Choroid plexus epithelial cell (primary cell): ENCODE data around the gene PLCB2.

ENCODE experiments used
- DNase-seq: peaks from one replicate; pipeline ENCODE4 v3.0.0-alpha.2; 2010; ENCODE audit warnings: low read depth
- H3K4me3 ChIP-seq: 2 replicates; pipeline ENCODE4 v1.5.1; 2011; ENCODE audit warnings: low read depth, mild to moderate bottlenecking, control low read depth, low read length, moderate library complexity
- TF ChIP-seq, protein P1 (sequence below): conservative IDR thresholded peaks from 2 replicates; pipeline ENCODE4 v1.5.1; 2011; ENCODE audit warnings: low read depth, mild to moderate bottlenecking, control low read depth, inconsistent platforms, low read length, moderate library complexity

The PLCB2 gene

DNA sequence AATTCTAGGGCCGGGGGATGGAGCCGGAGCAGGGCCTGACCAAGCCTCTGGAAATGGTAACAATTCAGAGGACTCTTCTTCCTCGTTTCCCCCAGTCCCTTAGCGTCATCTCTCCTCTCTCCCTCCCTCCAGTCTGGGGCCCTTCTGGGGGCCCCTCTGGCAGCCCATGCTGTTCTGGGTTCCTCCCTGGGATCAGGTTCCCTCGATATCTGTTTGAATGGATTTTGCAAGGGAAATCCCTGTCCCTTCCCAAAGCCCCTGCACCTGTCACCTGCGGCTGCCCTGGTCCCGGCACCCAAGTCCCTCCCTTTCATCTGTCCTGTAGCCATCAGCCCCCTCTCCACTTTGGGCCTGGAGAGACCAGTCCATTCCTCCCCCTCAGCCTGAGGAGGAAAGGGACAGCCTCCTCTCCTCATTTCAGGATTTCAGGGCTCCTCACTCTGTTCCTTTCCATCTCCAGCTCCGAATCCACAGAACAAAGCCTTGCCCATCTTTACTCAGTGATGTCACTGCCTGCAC is 1.7 kb upstream of the PLCB2 start:
- TF ChIP-seq, protein P1, sequence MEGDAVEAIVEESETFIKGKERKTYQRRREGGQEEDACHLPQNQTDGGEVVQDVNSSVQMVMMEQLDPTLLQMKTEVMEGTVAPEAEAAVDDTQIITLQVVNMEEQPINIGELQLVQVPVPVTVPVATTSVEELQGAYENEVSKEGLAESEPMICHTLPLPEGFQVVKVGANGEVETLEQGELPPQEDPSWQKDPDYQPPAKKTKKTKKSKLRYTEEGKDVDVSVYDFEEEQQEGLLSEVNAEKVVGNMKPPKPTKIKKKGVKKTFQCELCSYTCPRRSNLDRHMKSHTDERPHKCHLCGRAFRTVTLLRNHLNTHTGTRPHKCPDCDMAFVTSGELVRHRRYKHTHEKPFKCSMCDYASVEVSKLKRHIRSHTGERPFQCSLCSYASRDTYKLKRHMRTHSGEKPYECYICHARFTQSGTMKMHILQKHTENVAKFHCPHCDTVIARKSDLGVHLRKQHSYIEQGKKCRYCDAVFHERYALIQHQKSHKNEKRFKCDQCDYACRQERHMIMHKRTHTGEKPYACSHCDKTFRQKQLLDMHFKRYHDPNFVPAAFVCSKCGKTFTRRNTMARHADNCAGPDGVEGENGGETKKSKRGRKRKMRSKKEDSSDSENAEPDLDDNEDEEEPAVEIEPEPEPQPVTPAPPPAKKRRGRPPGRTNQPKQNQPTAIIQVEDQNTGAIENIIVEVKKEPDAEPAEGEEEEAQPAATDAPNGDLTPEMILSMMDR = no peak
- H3K4me3 ChIP-seq = no peak overlapping the region
- no peak for DNase-seq

GRCh38 chr15:40306908-40307307 is 827 bp downstream of the PLCB2 start:
- no peak for DNase-seq
- no peak overlapping the region for H3K4me3 ChIP-seq
- TF ChIP-seq, protein P1 = no peak

DNA sequence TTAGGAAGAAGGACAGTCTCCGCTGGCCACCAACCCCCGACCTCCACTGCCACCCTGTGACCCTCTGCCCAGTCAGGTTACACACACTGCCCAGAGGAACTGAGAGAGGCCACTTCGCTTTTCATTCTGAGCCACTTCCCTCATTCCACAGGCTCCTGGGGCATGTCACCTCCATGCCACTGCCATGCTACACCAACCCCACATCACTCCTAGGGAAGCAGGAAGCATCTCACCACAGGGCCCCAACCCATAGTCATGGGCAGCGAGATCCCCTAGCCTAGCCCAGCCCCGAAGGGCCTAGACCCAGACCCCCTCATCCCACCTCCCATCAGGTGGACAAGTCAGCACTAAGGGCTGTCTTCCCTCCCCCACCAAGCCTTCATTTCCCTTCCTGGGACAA is 1.4 kb downstream of the PLCB2 start:
- no peak for DNase-seq
- H3K4me3 ChIP-seq = no peak overlapping the region
- TF ChIP-seq, protein P1 = no peak

- TF ChIP-seq, protein P1 = no peak
- no peak overlapping the region for H3K4me3 ChIP-seq
- DNase-seq = no peak
These were observed 2.5 kb downstream of the PLCB2 start for GRCh38 chr15:40305281-40305680.

DNA sequence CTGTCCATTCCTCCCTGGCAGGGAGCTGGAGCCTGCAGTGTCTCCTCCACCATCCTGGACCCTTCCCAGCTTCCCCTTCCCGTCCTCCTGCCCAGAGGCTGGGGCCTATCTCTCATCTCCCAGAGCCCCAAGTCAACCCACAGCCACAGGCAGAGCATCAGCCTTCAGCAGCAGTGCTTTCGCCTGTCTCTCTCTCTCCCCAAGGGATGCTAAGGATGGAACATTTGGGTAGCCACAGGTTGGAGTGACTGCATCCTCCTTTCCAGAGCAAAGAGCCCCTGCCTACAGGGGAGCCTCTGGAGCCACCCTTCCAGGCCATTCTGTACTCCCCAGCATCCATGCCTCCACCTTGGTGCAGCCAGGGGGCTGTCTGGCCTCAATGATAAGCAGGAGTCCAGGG is 4.2 kb downstream of the PLCB2 start:
- no peak overlapping the region for H3K4me3 ChIP-seq
- DNase-seq = no peak
- TF ChIP-seq, protein P1 = no peak

DNA sequence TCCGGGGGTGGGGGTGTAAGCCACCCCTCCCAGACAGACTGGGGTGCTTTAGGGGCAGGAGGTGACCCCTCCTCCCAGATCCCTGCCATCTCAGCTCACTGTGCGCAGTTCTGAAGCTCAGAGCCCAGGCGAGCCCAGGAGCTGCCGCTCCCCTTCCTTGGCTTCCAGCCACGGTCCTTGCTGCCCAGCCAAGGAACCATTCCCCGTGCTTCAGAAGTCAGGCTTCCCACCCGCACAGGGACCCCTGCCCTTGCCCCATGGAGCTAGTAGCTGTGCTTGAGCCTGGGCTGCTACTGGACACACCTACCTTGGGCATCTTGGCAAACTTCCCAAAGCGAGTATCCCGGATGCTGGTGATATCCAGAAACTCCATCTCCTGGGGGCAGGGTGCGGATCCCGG is 4.8 kb downstream of the PLCB2 start:
- H3K4me3 ChIP-seq = no peak overlapping the region
- no peak for DNase-seq
- TF ChIP-seq, protein P1 = no peak

DNA sequence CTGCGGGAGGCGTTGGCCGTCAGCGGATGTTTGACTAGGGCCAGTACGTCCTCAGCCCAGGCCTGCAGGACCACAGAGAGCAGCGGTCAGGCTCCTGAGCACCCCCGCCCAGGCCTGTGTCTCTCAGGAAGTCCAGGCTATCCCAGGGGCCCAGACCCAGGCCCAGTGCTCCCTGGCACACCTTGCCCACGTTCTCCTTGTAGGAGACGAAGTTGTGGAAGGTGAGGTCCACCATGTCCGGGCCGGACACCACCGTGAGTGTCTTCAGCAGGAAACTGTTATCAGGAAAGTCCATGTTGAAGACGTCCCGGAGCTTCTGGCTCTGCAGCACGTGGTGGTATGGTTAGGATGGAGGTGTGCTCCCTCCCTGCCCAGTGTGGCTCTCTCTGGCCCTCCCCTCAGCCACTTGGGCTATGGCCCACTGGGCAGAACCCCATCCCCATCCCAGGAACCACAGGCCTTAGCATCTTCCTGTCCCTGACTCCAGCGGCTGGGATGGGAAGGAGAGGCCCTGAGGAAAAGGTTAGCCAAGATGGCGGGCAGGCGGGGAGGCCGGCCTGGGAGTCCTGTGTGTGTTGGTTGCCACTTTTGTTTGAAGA is 5.3 kb downstream of the PLCB2 start:
- no peak overlapping the region for H3K4me3 ChIP-seq
- DNase-seq = no peak
- TF ChIP-seq, protein P1 = no peak
